Measurements from ENCODE around the gene LCN12.

DNA sequence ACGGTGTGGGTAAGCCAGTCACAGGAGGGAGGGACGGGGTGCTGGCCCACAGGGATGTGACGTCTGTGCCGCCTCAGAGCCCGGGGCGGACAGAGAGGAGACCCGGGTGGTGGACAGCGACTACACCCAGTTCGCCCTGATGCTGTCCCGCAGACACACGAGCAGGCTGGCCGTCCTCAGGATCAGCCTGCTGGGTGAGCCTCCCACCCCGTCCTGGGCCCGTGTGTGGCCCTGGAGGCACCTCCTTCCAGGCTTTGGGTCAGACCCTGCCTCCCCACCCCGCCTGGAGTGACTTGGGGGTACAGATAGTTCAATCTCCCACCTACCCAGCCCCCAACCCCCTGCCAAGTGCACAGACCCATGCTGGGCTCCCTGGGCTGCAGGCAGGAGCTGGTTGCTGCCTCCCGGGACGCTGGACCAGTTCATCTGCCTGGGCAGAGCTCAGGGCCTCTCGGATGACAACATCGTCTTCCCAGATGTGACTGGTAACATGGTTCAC is 1.7 kb downstream of the LCN12 start:
- TF ChIP-seq POLR2AphosphoS5 (IDR thresholded peaks at IDR 0.05) (no peak), EZH2 (IDR thresholded peaks at IDR 0.05; ENCODE audit: borderline replicate concordance, insufficient read depth, low read length, poor library complexity, severe bottlenecking) (no peak)
- TF ChIP-seq, protein P1, sequence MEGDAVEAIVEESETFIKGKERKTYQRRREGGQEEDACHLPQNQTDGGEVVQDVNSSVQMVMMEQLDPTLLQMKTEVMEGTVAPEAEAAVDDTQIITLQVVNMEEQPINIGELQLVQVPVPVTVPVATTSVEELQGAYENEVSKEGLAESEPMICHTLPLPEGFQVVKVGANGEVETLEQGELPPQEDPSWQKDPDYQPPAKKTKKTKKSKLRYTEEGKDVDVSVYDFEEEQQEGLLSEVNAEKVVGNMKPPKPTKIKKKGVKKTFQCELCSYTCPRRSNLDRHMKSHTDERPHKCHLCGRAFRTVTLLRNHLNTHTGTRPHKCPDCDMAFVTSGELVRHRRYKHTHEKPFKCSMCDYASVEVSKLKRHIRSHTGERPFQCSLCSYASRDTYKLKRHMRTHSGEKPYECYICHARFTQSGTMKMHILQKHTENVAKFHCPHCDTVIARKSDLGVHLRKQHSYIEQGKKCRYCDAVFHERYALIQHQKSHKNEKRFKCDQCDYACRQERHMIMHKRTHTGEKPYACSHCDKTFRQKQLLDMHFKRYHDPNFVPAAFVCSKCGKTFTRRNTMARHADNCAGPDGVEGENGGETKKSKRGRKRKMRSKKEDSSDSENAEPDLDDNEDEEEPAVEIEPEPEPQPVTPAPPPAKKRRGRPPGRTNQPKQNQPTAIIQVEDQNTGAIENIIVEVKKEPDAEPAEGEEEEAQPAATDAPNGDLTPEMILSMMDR (IDR thresholded peaks at IDR 0.05; ENCODE audit: poor library complexity, severe bottlenecking), result no peak
- TF ChIP-seq, protein P2, sequence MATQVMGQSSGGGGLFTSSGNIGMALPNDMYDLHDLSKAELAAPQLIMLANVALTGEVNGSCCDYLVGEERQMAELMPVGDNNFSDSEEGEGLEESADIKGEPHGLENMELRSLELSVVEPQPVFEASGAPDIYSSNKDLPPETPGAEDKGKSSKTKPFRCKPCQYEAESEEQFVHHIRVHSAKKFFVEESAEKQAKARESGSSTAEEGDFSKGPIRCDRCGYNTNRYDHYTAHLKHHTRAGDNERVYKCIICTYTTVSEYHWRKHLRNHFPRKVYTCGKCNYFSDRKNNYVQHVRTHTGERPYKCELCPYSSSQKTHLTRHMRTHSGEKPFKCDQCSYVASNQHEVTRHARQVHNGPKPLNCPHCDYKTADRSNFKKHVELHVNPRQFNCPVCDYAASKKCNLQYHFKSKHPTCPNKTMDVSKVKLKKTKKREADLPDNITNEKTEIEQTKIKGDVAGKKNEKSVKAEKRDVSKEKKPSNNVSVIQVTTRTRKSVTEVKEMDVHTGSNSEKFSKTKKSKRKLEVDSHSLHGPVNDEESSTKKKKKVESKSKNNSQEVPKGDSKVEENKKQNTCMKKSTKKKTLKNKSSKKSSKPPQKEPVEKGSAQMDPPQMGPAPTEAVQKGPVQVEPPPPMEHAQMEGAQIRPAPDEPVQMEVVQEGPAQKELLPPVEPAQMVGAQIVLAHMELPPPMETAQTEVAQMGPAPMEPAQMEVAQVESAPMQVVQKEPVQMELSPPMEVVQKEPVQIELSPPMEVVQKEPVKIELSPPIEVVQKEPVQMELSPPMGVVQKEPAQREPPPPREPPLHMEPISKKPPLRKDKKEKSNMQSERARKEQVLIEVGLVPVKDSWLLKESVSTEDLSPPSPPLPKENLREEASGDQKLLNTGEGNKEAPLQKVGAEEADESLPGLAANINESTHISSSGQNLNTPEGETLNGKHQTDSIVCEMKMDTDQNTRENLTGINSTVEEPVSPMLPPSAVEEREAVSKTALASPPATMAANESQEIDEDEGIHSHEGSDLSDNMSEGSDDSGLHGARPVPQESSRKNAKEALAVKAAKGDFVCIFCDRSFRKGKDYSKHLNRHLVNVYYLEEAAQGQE (IDR thresholded peaks at IDR 0.05; ENCODE audit: borderline replicate concordance), result no peak

Measured in neural cell (in vitro differentiated cells).